H1 (cell line): Measurements from ENCODE around the gene MPHOSPH9. TPM values are rescaled to one million over a fixed set of nuclear protein-coding genes. Genes with fewer than 3 reads are reported as not detected.

Experiments used
- TCF12 ChIP-seq: IDR thresholded peaks from 2 replicates; pipeline ENCODE4 v1.6.1; 2011; ENCODE audit warnings: low read depth, mild to moderate bottlenecking, low read length
- polyA plus RNA-seq, 7 experiments: library from polyadenylated mRNA; depleted of rRNA in 3 of 7; stranded (reverse) in 5 of 7; unstranded in 2 of 7; fragments of >200 nt in 5 of 7; fragments of 200-250 nt in 2 of 7; gene quantifications; 1 replicate in 5 of 7; 2 replicates in 1 of 7; 4 replicates in 1 of 7; pipeline versions ENCODE4 v1.2.1 to v1.2.3, GENCODE V29; 2011 to 2013; ENCODE audit warnings: missing spikeins in 2 of 7, mixed read lengths in 2 of 7
- total RNA-seq: library from RNA; stranded (reverse); fragmentation: NEBNext Ultra II Directional; extraction: Animal tissue kit (Norgen Biotek cat#: 25700); gene quantifications from 2 replicates; pipeline ENCODE4 v1.2.1, GENCODE V29; 2021
- TF ChIP-seq, protein P1 (sequence below): fragments of 300-600 bp; sonication (generic); IDR thresholded peaks from 2 replicates; pipeline ENCODE4 v1.7.1; 2012; ENCODE audit warnings: low read length, moderate library complexity, mild to moderate bottlenecking, inconsistent platforms; ENCODE audit not compliant: insufficient replicate concordance

Gene MPHOSPH9
- total and polyA plus RNA-seq, 2 of the 8 experiments (the other 6 are each of a cell fraction or from before 2014, with no cell fraction given): 8.8 to 48.8 TPM

DNA sequence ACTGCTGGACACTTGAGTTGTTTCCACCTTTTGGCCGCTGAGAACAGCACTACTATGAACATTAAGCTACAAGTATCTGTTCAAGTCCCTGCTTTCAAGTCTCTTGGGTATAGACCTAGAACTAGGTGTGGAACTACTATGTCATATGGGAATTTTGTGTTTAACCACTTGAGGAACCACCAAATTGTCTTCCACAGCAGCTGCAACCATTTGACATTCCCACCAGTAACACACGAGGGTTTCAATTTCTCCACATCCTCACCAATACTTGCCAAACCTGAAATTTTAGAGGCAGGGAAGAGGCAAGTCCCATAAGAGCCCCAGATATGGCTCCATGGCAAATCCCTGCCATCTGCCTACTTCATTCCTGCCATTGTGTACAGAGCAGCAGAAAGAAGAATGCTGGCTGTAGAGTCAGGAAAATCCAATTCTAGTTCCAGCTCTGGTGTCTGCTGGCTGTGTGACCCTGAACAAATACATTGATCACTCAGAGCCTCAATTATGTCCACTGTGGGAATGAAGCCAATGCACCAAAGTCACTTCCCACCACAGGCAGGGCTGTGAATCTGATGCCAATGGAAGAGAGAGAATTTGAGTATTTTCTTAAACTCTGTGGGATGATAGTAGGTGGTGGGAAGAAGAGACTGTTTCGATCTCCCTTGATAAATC, 99.9 kb downstream of the MPHOSPH9 start (continued):
- TF ChIP-seq, protein P1, sequence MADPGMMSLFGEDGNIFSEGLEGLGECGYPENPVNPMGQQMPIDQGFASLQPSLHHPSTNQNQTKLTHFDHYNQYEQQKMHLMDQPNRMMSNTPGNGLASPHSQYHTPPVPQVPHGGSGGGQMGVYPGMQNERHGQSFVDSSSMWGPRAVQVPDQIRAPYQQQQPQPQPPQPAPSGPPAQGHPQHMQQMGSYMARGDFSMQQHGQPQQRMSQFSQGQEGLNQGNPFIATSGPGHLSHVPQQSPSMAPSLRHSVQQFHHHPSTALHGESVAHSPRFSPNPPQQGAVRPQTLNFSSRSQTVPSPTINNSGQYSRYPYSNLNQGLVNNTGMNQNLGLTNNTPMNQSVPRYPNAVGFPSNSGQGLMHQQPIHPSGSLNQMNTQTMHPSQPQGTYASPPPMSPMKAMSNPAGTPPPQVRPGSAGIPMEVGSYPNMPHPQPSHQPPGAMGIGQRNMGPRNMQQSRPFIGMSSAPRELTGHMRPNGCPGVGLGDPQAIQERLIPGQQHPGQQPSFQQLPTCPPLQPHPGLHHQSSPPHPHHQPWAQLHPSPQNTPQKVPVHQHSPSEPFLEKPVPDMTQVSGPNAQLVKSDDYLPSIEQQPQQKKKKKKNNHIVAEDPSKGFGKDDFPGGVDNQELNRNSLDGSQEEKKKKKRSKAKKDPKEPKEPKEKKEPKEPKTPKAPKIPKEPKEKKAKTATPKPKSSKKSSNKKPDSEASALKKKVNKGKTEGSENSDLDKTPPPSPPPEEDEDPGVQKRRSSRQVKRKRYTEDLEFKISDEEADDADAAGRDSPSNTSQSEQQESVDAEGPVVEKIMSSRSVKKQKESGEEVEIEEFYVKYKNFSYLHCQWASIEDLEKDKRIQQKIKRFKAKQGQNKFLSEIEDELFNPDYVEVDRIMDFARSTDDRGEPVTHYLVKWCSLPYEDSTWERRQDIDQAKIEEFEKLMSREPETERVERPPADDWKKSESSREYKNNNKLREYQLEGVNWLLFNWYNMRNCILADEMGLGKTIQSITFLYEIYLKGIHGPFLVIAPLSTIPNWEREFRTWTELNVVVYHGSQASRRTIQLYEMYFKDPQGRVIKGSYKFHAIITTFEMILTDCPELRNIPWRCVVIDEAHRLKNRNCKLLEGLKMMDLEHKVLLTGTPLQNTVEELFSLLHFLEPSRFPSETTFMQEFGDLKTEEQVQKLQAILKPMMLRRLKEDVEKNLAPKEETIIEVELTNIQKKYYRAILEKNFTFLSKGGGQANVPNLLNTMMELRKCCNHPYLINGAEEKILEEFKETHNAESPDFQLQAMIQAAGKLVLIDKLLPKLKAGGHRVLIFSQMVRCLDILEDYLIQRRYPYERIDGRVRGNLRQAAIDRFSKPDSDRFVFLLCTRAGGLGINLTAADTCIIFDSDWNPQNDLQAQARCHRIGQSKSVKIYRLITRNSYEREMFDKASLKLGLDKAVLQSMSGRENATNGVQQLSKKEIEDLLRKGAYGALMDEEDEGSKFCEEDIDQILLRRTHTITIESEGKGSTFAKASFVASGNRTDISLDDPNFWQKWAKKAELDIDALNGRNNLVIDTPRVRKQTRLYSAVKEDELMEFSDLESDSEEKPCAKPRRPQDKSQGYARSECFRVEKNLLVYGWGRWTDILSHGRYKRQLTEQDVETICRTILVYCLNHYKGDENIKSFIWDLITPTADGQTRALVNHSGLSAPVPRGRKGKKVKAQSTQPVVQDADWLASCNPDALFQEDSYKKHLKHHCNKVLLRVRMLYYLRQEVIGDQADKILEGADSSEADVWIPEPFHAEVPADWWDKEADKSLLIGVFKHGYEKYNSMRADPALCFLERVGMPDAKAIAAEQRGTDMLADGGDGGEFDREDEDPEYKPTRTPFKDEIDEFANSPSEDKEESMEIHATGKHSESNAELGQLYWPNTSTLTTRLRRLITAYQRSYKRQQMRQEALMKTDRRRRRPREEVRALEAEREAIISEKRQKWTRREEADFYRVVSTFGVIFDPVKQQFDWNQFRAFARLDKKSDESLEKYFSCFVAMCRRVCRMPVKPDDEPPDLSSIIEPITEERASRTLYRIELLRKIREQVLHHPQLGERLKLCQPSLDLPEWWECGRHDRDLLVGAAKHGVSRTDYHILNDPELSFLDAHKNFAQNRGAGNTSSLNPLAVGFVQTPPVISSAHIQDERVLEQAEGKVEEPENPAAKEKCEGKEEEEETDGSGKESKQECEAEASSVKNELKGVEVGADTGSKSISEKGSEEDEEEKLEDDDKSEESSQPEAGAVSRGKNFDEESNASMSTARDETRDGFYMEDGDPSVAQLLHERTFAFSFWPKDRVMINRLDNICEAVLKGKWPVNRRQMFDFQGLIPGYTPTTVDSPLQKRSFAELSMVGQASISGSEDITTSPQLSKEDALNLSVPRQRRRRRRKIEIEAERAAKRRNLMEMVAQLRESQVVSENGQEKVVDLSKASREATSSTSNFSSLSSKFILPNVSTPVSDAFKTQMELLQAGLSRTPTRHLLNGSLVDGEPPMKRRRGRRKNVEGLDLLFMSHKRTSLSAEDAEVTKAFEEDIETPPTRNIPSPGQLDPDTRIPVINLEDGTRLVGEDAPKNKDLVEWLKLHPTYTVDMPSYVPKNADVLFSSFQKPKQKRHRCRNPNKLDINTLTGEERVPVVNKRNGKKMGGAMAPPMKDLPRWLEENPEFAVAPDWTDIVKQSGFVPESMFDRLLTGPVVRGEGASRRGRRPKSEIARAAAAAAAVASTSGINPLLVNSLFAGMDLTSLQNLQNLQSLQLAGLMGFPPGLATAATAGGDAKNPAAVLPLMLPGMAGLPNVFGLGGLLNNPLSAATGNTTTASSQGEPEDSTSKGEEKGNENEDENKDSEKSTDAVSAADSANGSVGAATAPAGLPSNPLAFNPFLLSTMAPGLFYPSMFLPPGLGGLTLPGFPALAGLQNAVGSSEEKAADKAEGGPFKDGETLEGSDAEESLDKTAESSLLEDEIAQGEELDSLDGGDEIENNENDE: no peak
- no peak for TF ChIP-seq TCF12
- TF ChIP-seq, all 59 proteins: peak for 0
